ENCODE data around the gene VPS18. TPM values are rescaled to one million over a fixed set of nuclear protein-coding genes. Genes with fewer than 3 reads are reported as not detected.

VPS18 gene
- total RNA-seq, 1 donor from 2014 or later: 22.7 TPM

DNA sequence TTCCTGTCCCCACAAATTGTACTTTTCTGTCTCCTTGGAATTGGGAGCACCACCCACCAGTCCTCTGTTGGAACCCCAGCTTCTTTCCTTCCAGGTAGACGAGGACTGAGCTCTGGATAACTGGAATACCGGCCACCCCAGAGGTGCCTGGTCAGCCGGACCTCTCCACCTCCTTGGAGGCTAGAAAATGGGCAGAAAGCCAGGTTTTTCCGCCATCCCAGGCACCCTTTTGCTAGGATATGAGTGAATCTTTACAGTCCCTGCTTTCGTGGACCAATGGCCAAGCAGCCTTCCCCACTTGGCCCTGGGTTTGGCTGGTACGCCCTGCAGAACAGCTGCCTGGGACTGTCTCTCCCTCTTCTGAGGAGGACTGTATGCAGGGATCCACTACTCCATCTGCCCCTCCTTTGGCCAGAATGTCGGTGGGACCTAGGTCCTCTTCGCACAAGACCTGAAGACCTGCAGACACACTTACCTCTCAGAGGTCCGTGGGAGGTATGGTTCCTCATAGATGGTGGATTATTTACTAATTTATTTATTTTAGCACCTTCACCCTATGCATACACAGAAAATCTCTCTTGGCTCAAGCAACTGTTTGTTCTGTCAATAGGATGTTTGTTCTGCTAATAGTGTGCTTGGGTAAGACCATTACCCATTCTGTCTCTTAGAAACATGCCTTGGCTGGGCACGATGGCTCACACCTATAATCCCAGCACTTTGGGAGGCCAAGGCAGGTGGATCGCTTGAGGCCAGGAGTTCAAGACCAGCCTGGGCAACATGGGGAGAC, 50.5 kb downstream of the VPS18 start:
- DNase-seq (no peak), ATAC-seq (no peak)
- intact Hi-C loops (cut with micrococcal nuclease): no loop called here

DNA sequence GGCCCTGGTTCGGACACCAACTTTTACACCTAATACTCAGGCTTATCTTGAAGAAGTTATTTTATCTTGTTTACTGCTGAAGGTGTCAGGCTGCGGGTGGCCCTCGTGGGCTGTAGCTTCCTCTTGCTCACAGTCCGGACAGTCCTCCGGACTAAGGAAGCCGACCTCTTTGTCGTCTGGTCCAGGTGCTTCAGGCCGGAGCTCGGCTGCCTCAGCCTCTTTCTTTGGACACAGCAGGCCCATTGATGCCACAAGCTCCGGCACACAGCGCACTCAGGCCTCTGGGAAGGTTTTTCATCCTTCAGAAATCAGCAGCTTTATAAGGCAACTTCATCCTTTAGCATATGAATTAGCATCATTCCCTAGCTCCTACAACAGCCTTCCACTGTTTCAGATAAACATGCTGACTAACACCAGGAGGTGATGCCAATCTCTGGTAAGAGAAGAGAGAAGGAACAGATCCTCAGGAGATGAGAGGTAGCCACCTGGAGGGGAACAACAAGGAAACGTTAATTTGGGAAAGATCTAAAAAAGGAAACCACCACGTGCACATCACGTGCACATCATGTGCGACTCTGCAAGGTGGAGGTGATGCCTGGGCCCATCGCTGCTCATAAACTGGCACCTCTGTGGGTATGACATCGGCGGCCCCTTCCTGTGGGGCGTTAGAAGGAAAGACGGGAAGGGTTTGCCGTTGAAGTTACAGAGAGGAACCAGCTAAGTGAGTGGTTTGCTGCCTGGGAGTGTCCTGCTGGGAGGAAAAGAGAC, 54.6 kb downstream of the VPS18 start:
- DNase-seq: no peak
- intact Hi-C loops (cut with micrococcal nuclease): no loop called here
- no peak for ATAC-seq

- DNase-seq (no peak), ATAC-seq (no peak)
- intact Hi-C loops (cut with micrococcal nuclease): no loop called here
Observed at GRCh38 chr15:40949756-40950207, 55.5 kb downstream of the VPS18 start.

- ATAC-seq: no peak
- intact Hi-C loops (cut with micrococcal nuclease): no loop called here
- no peak for DNase-seq
Observed at GRCh38 chr15:40951764-40952163, 57.5 kb downstream of the VPS18 start.

DNA sequence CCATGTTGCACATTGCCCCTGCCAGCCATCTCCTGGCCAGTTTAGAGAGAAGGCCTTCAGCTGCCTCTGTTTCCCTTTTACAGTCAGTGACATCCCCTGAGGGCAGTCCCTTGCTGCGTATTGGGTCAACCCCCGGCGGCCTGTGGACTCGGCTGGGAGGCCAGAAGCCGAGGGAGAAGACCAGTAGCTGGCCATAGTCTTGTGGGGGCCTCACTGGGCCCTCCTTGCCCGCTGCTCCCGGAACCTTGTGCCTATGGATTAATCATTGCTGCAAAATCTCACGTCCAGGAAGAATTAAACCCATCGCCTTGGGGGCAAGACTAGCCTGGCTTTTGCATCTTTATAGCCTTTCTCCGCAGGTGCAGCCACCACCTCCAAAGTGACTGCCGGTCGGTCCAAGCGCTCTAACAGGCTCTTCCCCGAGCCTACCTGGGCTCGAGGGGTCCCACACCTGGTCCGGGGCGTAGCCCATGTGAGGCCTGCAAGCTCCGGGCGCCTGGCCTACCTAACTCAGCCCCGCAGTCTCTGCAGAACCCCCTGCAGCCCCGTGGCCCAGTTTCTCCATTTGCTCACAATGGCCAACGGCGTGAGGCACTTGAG, 58.2 kb downstream of the VPS18 start:
- DNase-seq (no peak), ATAC-seq (no peak)
- intact Hi-C loops (cut with micrococcal nuclease): no loop called here

DNA sequence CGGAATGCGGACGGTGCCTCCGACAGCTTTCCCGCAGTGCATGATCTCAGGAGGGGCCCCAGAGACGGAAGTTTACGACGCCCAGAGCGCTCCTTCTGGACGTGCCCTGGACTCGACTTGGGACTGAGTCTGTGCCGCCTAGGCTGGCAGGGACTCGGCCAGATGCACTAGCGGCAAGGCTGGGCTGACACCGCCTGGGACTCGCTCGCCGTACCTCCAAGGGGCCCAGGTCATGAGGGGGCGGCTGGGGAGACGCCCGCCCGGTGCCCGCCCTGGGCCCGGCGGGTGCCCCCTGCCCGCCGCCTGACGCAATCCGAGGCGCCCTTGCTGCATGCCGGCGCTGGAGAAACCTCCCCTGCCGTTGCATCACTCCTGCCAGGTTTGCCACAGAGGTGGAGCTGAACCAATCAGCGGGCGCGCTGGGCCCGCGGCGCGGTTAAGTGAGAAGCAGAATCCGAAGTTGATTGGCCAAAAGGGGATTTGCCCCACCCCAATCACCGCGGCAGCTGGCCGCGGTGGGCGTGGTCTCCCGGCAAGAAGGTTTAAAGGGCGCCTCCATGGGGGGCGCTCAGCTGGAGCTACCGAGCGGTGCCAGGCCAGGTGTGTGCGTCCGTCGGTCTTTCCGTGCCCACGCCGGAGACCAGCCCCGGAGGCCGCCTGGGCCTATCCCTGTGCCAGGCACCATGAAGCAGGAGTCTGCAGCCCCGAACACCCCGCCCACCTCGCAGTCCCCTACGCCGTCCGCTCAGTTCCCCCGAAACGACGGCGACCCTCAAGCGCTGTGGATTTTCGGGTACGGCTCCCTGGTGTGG, 58.9 kb downstream of the VPS18 start, which contains the start of gene CHAC1:
Gene CHAC1 (plus strand): TSS at position 571 of the 812 bp plus-strand sequence. CDS start 113 bp downstream, at position 684.
- DNase-seq: peak; percentile 96
- intact Hi-C loops (cut with micrococcal nuclease): no loop called here
- ATAC-seq: peak; percentile 85

Other genes starting within 250 kb of the VPS18 start
- 1.5 TPM for gene RAD51, start 199.3 kb upstream of the VPS18 start, total RNA-seq
- gene RMDN3, start 139.2 kb upstream of the VPS18 start, total RNA-seq: 17.9 TPM
- 5.6 TPM for gene GCHFR, start 130.4 kb upstream of the VPS18 start, total RNA-seq
- not detected for gene C15orf62, start 124.5 kb upstream of the VPS18 start, total RNA-seq
- gene ZFYVE19, start 87.4 kb upstream of the VPS18 start, total RNA-seq: 30.9 TPM
- gene DNAJC17, start 87.0 kb upstream of the VPS18 start, total RNA-seq: 16.2 TPM
- not detected for gene PPP1R14D, start 65.7 kb upstream of the VPS18 start, total RNA-seq
- 1.0 TPM for gene SPINT1, start 50.4 kb upstream of the VPS18 start, total RNA-seq
- not detected for gene RHOV, start 20.2 kb upstream of the VPS18 start, total RNA-seq
- 11.6 TPM for gene DLL4, start 34.9 kb downstream of the VPS18 start, total RNA-seq
- gene CHAC1, start 59.0 kb downstream of the VPS18 start, total RNA-seq: 2.2 TPM
- 10.6 TPM for gene INO80, start 221.8 kb downstream of the VPS18 start, total RNA-seq

Data from left ventricle myocardium superior (tissue), 1 donor.